ENCODE measurements around the gene SCFD2. TPM values are rescaled to one million over a fixed set of nuclear protein-coding genes. Genes with fewer than 3 reads are reported as not detected.

SCFD2 gene
- total and polyA plus RNA-seq, 10 of the 15 experiments (the other 5 are each of a cell fraction or from before 2014, with no cell fraction given) = 4.8 to 37.6 (median 24.9) TPM

DNA sequence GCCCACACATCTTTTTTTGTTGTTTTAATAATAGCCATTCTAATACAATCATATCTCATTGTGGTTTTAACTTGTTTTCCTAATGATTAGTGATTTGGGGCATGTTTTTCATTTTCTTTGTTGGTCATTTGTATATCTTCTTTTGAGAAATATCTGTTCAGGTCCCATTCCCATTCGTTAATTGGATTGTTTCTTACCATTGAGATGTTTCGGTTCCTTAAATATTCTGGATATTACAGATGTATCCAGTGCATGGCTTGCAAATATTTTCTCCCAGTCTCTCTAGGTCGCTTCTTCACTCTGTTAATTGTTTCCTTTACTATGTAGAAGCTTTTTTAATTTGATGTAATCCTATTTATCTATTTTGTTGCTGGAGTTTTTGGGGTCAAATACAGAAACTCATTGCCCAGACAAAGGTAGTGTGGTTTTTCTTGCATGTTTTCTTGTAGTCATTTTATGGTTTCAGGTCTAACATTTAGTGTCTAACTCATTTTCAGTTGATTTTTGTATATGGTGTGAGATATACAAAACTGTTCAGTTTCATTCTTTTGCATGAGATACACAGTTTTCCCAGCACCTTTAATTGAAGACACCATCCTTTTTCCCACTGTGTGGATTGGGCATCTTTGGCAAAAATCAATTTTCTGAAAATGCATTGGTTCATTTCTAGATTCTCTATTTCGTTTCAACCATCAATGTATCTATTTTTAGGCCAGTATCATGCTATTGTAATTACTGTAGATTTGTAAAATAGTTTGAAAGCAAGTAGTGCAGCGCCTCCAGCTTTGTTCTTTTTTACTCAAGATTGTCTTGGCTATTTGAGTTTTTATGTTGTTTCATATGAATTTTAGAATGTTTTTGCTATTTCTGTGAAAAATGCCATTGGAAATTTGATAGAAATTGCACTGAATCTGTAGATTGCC, 195.9 kb downstream of the SCFD2 start (continued):
- TF ChIP-seq IRF3 (IDR thresholded peaks at IDR 0.05) (no peak), RAD51 (IDR thresholded peaks at IDR 0.05) (no peak), BRCA1 (IDR thresholded peaks at IDR 0.05; ENCODE audit: low read depth, low read length) (no peak), SMARCA5 (IDR thresholded peaks at IDR 0.05) (no peak), BHLHE40 (IDR thresholded peaks at IDR 0.05; ENCODE audit: borderline replicate concordance in 1 of 2, low read depth in 2 of 2, low read length in 1 of 2) (0 out of 4 replicates have a peak, but pooled peaks of 1 of the 2 experiments have one; percentile 4), EED (IDR thresholded peaks at IDR 0.05; ENCODE audit: low read depth) (no peak), ZNF207 (IDR thresholded peaks at IDR 0.05; ENCODE audit: borderline replicate concordance) (no peak), SMAD1 (IDR thresholded peaks at IDR 0.05; ENCODE audit: low read depth, partially characterized antibody) (peak; percentile 63), IRF4 (IDR thresholded peaks at IDR 0.05; ENCODE audit: low read depth, low read length) (0 out of 2 replicates have a peak, but pooled peaks have one; percentile 34), MYC (IDR thresholded peaks at IDR 0.05; ENCODE audit: insufficient read depth, insufficient read length, insufficient replicate concordance, low read length, severe bottlenecking) (no peak), IKZF1 (conservative IDR thresholded peaks at IDR 0.05) (peak; percentile 61), CBFB (IDR thresholded peaks at IDR 0.05; ENCODE audit: low read depth) (no peak), RAD21 (IDR thresholded peaks at IDR 0.05; ENCODE audit: insufficient read depth, low read depth, low read length) (no peak), ATF7 (IDR thresholded peaks at IDR 0.05; ENCODE audit: low read depth) (peak; percentile 29; the same call in 1 of the 2 replicates), FOXM1 (IDR thresholded peaks at IDR 0.05; ENCODE audit: low read depth, low read length) (peak; percentile 32)
- TF ChIP-seq, protein P1, sequence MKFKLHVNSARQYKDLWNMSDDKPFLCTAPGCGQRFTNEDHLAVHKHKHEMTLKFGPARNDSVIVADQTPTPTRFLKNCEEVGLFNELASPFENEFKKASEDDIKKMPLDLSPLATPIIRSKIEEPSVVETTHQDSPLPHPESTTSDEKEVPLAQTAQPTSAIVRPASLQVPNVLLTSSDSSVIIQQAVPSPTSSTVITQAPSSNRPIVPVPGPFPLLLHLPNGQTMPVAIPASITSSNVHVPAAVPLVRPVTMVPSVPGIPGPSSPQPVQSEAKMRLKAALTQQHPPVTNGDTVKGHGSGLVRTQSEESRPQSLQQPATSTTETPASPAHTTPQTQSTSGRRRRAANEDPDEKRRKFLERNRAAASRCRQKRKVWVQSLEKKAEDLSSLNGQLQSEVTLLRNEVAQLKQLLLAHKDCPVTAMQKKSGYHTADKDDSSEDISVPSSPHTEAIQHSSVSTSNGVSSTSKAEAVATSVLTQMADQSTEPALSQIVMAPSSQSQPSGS (IDR thresholded peaks at IDR 0.05; ENCODE audit: low read length) = peak; percentile 19; the same call in 1 of the 2 replicates
- TF ChIP-seq, protein P2, sequence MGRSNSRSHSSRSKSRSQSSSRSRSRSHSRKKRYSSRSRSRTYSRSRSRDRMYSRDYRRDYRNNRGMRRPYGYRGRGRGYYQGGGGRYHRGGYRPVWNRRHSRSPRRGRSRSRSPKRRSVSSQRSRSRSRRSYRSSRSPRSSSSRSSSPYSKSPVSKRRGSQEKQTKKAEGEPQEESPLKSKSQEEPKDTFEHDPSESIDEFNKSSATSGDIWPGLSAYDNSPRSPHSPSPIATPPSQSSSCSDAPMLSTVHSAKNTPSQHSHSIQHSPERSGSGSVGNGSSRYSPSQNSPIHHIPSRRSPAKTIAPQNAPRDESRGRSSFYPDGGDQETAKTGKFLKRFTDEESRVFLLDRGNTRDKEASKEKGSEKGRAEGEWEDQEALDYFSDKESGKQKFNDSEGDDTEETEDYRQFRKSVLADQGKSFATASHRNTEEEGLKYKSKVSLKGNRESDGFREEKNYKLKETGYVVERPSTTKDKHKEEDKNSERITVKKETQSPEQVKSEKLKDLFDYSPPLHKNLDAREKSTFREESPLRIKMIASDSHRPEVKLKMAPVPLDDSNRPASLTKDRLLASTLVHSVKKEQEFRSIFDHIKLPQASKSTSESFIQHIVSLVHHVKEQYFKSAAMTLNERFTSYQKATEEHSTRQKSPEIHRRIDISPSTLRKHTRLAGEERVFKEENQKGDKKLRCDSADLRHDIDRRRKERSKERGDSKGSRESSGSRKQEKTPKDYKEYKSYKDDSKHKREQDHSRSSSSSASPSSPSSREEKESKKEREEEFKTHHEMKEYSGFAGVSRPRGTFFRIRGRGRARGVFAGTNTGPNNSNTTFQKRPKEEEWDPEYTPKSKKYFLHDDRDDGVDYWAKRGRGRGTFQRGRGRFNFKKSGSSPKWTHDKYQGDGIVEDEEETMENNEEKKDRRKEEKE (IDR thresholded peaks at IDR 0.05) = no peak
